ENCODE results near the gene CRP.
"Not testable (repeated sequence)": the region's sequence is repeated elsewhere in the genome, so short reads cannot be mapped to it uniquely, and the experiment has no call there.

CRP gene

GRCh38 chr1:159714529-159714928 lies at the start of gene CRP:
Gene CRP (minus strand): TSS chr1:159714589. CDS start chr1:159714485, 104 bp downstream.
- DNase-seq = no peak

DNA sequence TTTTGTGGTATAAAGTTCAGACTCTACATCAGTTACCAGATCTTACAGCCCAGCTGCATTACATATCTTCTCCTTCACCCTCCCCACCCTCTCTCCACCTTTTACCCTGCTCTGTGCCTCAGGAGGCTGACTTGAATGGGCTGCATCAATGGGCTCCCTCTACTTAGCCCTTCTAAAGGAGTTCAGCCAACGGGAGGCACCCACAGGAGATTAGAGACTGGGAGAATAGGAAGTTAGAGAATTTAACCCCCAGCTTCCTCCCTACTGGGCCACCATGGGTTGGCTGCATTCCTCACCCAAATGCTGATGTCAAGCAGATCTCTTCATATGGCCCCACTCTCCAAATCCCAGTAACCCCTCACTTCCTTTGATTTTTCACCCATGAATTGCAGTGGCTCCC lies 49.3 kb upstream of the CRP start:
- no peak for DNase-seq

- no peak for DNase-seq
Measured at GRCh38 chr1:159756397-159756796, 42.0 kb upstream of the CRP start.

- no peak for DNase-seq
Measured at GRCh38 chr1:159755451-159756007, 41.1 kb upstream of the CRP start.

DNA sequence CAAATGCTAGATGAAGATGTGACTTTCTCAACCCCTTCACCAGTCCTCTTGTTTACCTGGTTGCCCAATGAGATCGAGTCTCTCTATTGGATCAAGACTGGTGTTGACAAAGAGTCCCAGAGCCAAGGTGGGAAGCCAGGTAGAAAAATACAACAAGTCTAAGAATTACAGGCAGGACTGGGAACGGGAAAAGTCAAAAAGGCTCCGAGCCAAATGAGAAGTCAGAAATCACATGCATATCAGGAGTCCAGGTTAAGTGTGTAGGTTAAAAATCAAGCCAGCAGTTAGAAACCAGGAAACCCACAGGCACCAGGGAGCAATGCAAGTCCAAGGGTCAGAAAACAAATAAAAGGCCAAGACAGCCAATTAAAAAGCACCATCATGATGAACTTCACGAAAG lies 39.0 kb upstream of the CRP start:
- no peak for DNase-seq

DNA sequence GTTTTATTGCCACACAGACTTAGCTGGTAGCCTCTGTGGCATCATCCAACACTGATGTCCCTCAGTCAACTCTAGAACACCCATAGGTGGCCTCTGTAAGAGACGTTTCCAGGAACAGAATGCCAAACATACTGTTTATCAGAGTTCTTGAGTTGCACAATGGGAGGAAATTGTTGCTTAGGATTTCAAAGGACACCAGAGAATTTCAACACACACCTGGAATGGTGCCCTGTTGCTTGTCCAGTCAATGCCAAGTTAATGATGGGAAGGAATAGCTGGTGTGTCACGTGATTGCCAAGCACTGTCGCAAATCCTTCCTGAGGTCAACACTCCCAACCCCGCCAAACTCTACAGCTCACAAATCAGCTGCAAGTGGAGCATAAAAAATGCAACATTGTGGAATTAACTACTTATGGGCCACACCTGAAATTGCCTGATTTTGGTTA lies 37.8 kb upstream of the CRP start:
- no peak for DNase-seq

GRCh38 chr1:159751031-159751430 lies 36.6 kb upstream of the CRP start:
- no peak for DNase-seq

DNA sequence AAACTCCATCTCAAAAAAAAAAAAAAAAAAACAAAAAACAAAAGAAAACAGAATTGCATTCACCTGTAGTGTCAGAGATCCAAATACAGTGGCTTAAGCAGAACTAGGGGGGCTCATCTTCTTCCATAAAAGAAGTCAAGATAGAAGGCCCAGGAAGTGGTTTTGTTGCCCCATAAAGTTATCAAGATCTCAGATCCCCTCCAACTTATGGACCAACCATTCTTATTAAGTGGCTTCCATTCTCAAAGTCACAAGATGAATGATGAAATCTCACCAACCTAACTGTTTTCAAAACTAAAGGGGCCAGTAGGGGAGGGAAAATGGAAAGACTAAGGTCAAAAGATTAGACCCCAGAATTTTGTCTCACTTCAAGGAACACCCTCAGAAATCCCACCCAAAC lies 36.2 kb upstream of the CRP start:
- no peak for DNase-seq

DNA sequence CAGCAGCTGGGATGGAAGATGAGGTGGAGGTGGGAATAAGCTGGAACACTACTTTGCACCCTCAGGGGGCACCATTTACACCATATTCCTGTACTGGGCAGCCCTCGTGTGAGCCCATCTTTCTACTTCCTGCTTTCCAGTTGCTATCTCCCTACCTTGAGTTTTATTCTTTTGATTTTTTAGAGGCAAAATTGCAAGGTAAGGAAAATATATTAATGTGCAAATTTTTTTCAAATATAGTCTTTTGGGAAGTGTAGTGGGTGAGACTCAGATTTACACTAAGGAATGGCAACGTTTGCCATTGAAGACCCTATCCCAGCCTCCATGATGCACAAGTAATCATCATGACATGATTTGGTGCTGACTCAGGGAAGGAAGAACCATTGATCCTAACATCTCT lies 35.2 kb upstream of the CRP start:
- no peak for DNase-seq

DNA sequence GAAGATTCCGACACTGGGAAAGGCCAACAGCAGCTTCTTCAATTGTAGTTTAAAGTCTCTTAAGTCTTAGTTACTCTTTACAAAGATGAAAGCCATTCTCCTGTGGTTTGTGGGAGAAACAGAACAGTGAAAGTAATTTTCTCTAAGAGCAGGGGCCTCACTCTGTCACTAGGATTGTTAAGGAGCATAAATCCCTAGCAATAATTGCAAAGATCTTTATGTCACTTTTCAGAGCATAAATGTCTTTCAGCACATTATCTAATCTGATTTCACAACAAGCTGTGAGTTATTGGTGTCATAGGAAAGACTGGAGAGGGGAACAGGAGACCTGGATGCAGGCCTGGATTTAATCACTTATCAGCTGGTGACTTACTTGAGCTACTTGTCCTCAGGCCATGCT lies 34.0 kb upstream of the CRP start:
- DNase-seq = no peak

DNA sequence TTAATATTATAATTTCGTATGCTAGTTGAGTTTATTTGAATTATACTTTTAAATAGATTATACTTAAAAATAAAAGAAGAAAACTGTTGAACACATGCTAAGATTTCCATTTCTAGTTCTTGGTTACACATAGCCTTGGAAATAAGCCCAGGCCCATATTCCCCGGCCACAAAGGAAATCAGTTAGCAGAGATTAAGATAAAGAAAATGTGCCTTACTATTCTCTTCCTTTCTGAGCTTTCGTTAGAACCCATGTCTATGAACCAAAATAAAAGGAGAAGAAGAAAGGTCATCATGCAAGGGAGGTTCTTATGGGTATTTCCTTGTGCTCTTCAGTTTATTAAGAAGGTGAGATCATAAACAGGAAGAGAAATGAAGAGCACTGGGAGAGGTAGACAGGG lies 32.3 kb upstream of the CRP start:
- DNase-seq = peak; percentile 43

GRCh38 chr1:159743651-159744410 lies 29.4 kb upstream of the CRP start:
- no peak for DNase-seq

GRCh38 chr1:159737238-159737916 lies 23.0 kb upstream of the CRP start:
- DNase-seq = no peak

GRCh38 chr1:159723188-159723587 lies 8.8 kb upstream of the CRP start:
- DNase-seq = not testable (repeated sequence)

DNA sequence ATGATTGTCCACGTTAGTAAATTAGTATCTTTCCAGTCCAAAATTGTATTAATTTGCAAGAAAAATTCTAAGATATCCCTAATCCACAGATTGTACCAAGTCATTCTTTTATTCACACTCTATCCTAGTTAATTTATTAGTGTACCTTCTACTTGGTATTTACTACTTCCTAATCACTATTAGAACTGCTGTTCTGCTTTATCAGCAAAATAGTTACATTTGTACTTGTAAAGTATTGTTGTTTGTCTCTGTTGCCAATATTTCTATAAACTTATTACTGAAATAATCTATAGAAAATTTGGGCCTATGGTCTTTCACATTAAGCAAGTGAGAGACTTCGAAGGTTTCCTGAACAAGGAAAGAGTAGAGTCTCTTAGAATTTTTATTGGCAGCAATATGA lies 5.6 kb upstream of the CRP start:
- no peak for DNase-seq

DNA sequence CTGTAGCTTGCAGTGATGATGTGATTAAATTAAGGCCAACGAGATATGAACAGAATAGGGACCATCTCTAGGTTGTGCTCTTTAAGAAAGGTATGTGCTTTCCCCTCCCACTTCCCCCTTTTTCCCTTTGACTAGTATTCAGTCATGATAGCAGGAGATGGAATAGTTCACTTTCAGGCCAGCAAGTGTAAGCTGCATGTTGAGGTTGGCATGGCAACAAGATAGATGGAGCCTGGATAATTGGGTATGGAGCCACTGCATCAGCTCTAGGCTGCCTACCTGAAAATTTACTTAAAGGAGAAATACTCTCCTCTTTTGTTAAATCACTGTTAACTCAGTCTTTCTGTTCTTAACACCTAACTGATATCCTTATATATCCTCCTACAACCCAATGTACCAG lies 1.5 kb upstream of the CRP start:
- DNase-seq = no peak

GRCh38 chr1:159712080-159712479 lies 2.3 kb downstream of the CRP start:
- no peak for DNase-seq

GRCh38 chr1:159707472-159708260 lies 6.7 kb downstream of the CRP start:
- DNase-seq = no peak

DNA sequence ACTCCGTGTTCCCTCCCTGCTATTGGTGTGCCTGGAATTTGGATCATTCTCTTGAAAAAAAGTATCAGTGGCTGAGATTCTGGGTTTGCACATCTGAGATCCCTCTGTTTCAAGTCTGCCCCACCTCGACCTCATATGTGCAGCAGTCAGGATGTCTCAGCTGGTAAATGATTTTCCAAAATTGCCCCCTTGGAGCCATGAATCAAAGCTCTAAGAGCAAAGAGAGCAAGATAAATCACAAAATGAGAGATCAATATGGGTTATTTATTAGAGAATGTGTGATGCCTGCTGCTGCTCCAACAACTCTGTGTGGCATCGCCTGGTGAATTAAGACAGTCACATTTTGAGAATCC lies 8.5 kb downstream of the CRP start:
- no peak for DNase-seq

GRCh38 chr1:159705251-159705903 lies 9.0 kb downstream of the CRP start:
- DNase-seq = no peak

GRCh38 chr1:159704481-159704880 lies 9.9 kb downstream of the CRP start:
- DNase-seq = no peak

DNA sequence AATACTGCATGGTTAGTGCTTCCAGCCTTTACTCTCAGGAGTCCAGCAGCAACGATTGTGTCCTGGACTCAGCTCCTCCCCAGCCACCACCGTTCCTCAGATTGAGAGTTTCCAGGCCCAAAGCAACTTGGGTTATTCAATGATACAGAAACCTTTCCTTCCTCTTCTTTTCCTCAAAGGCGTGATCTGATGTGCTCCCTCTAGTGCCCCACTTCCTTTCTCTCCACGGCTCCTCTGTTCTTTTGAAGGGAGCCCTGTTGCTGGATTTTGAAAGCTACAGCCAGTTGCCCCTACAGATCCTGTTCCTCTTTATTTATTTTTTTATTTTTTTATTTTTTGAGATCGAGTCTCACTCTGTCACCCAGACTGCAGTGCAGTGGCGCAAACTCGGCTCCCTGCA lies 14.1 kb downstream of the CRP start:
- DNase-seq = no peak

- DNase-seq = no peak
Measured at GRCh38 chr1:159699653-159700052, 14.7 kb downstream of the CRP start.

All from KG1 (cell line).